Neuronal stem cell (in vitro differentiated cells): ENCODE data around the gene CYP2A6.
"Not testable (repeated sequence)": the region's sequence is repeated elsewhere in the genome, so short reads cannot be mapped to it uniquely, and the experiment has no call there.

ENCODE experiments used
- DNase-seq: peaks from one replicate; pipeline ENCODE4 v3.0.0-alpha.2; 2013; ENCODE audit warnings: low spot score
- H2AFZ ChIP-seq: one replicate; pipeline ENCODE4 v1.6.1; 2013; ENCODE audit warnings: mild to moderate bottlenecking, low read length, inconsistent platforms
- H2AK5ac ChIP-seq: 2 replicates; pipeline ENCODE4 v1.6.1; 2013; ENCODE audit warnings: low read depth, mild to moderate bottlenecking, inconsistent platforms, low read length, moderate library complexity, mixed read lengths
- H2BK120ac ChIP-seq: 2 replicates; pipeline ENCODE4 v1.6.1; 2013; ENCODE audit warnings: low read depth, mild to moderate bottlenecking, inconsistent platforms, low read length, moderate library complexity, mixed read lengths
- H2BK12ac ChIP-seq: one replicate; pipeline ENCODE4 v1.6.1; 2013; ENCODE audit warnings: low read length, inconsistent platforms
- H2BK15ac ChIP-seq: 2 replicates; pipeline ENCODE4 v1.6.1; 2013; ENCODE audit warnings: mild to moderate bottlenecking, low read length, inconsistent platforms, mixed read lengths
- H2BK5ac ChIP-seq: one replicate; pipeline ENCODE4 v1.6.1; 2013; ENCODE audit warnings: inconsistent platforms, mild to moderate bottlenecking, low read length, moderate library complexity
- H3K14ac ChIP-seq: one replicate; pipeline ENCODE4 v1.6.1; 2013; ENCODE audit warnings: low read length, inconsistent platforms
- H3K18ac ChIP-seq: 2 replicates; pipeline ENCODE4 v1.6.1; 2013; ENCODE audit warnings: low read length, inconsistent platforms
- H3K23ac ChIP-seq: 2 replicates; pipeline ENCODE4 v1.6.1; 2013; ENCODE audit warnings: low read depth, mild to moderate bottlenecking, mixed read lengths, low read length, inconsistent platforms; ENCODE audit not compliant: poor library complexity
- H3K27ac ChIP-seq: replicated peaks from 3 replicates; pipeline ENCODE4 v1.5.1; 2013; ENCODE audit warnings: low read length, inconsistent platforms
- H3K27me3 ChIP-seq, 3 experiments: 2 replicates each; pipeline ENCODE4 v1.6.1; 2013; ENCODE audit warnings: low read length in 3 of 3, mild to moderate bottlenecking in 2 of 3, inconsistent platforms in 1 of 3, low read depth in 1 of 3, mixed read lengths in 1 of 3, moderate library complexity in 1 of 3; ENCODE audit not compliant: control insufficient read depth in 3 of 3, insufficient read depth in 3 of 3
- H3K36me3 ChIP-seq, 2 donors: replicated peaks in 1 of 2; 2 replicates each; pipeline ENCODE4 v1.6.1; 2013; ENCODE audit warnings: low read length in 2 of 2; ENCODE audit not compliant: control insufficient read depth in 2 of 2, insufficient read depth in 2 of 2
- H3K4ac ChIP-seq: 2 replicates; pipeline ENCODE4 v1.6.1; 2013; ENCODE audit warnings: inconsistent platforms, mild to moderate bottlenecking, low read length, moderate library complexity
- H3K4me1 ChIP-seq, 2 donors: 1 replicate in 1 of 2; 2 replicates in 1 of 2; pipeline ENCODE4 v1.6.1; 2013; ENCODE audit warnings: low read length in 2 of 2, low read depth in 1 of 2; ENCODE audit not compliant: control insufficient read depth in 2 of 2, insufficient read depth in 1 of 2
- H3K4me2 ChIP-seq: one replicate; pipeline ENCODE4 v1.6.1; 2013; ENCODE audit warnings: mild to moderate bottlenecking, low read length, inconsistent platforms; ENCODE audit not compliant: insufficient read depth, poor library complexity, severe bottlenecking
- H3K4me3 ChIP-seq, 2 donors: 2 replicates each; pipeline ENCODE4 v1.5.1; 2013; ENCODE audit warnings: low read length in 2 of 2, mild to moderate bottlenecking in 2 of 2, inconsistent platforms in 1 of 2, moderate library complexity in 1 of 2
- H3K79me1 ChIP-seq: one replicate; pipeline ENCODE4 v1.6.1; 2013; ENCODE audit warnings: low read depth, mild to moderate bottlenecking, inconsistent platforms, low read length, moderate library complexity
- H3K9ac ChIP-seq: one replicate; pipeline ENCODE4 v1.6.1; 2013; ENCODE audit warnings: mild to moderate bottlenecking, low read depth, low read length, inconsistent platforms; ENCODE audit not compliant: poor library complexity
- H3K9me3 ChIP-seq, 2 donors: replicated peaks in 1 of 2; 2 replicates each; pipeline versions ENCODE3 to v1.6.1; 2013; ENCODE audit warnings: low read length in 2 of 2, mild to moderate bottlenecking in 2 of 2, inconsistent platforms in 1 of 2, low read depth in 1 of 2, mixed read lengths in 1 of 2, moderate library complexity in 1 of 2; ENCODE audit not compliant: control insufficient read depth in 2 of 2, insufficient read depth in 1 of 2
- H4K8ac ChIP-seq: one replicate; pipeline ENCODE4 v1.6.1; 2013; ENCODE audit warnings: low read depth, mild to moderate bottlenecking, inconsistent platforms, low read length, moderate library complexity
- H4K91ac ChIP-seq: one replicate; pipeline ENCODE4 v1.6.1; 2013; ENCODE audit warnings: low read length, low read depth, mild to moderate bottlenecking, inconsistent platforms; ENCODE audit not compliant: poor library complexity
- WGBS, 2 donors: extraction: QIAGEN DNeasy Blood & Tissue Kit; methylation state at CpG; one replicate each; pipeline ENCODE4 v1.1.7; 2013; ENCODE audit warnings: missing lambda C conversion rate in 2 of 2, mixed read lengths in 1 of 2; ENCODE audit not compliant: insufficient read length in 2 of 2, insufficient replicate concordance in 1 of 2; ENCODE audit errors: extremely low coverage in 2 of 2; 5-methylcytosine and 5-hydroxymethylcytosine counted together

The CYP2A6 gene

DNA sequence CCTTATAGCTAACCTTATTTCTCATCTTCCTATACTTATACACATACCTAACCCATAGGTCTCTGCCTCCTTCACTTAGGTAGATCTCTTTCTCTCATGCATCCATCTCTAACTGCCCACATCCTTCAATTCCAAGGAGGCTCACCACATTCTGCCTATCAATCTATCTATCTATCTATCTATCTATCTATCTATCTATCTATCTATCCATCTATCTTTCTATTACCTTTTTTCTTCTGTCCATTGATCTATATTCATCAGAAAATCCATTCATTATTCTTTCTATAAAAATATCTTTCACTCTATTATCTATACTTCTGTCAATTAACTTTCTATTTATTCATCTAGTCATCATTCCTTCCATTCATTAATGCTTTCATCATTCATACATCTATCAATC is 42.9 kb upstream of the CYP2A6 start:
- Histone ChIP-seq H2BK120ac (no peak overlapping the region), H3K36me3 (no peaks in the 10 kb centered on the region), H2BK5ac (no peak overlapping the region), H3K27ac (no peak overlapping the region), H2AFZ (no peak overlapping the region), H3K4ac (no peak overlapping the region), H3K27me3 (peaks cover 0 to 4% (median 0%) of the 10 kb centered on the region in 3 experiments), H3K9me3 (no peaks in the 10 kb centered on the region), H2AK5ac (no peak overlapping the region), H3K23ac (no peak overlapping the region), H2BK12ac (no peak overlapping the region), H3K9ac (no peak overlapping the region), H3K18ac (no peak overlapping the region), H4K8ac (no peak overlapping the region), H3K14ac (no peak overlapping the region), H3K4me3 (no peak overlapping the region), H4K91ac (no peak overlapping the region), H3K79me1 (peaks cover 1% of the 10 kb centered on the region), H2BK15ac (no peak overlapping the region), H3K4me2 (no peak overlapping the region), H3K4me1 (no peaks in the 10 kb centered on the region)
- DNase-seq = no peak

DNA sequence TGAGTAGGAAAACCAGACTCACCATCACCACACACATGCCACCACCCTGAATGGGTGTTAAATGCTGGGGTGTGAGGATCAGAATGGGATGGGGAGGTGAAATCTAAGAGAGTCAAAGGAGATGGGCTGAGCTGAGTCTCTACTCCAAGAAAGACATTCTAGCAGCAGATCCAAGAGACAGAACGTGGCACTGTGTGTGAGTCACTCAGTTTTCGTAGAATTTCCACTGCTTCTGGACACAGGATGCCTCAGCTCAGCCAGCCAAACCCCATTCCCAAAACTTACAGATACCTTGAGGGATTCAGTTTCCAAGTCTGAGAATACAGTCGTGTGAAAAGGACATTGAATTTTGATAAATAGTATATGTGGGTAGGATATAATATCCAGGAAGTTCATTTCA is 39.1 kb upstream of the CYP2A6 start:
- no peak overlapping the region for H2BK12ac ChIP-seq
- H2BK15ac ChIP-seq = no peak overlapping the region
- no peak overlapping the region for H2BK5ac ChIP-seq
- H3K4me3 ChIP-seq = no peak overlapping the region
- no peaks in the 10 kb centered on the region for H3K36me3 ChIP-seq
- no peak overlapping the region for H2BK120ac ChIP-seq
- no peak overlapping the region for H2AFZ ChIP-seq
- H3K14ac ChIP-seq = no peak overlapping the region
- peaks cover 1% of the 10 kb centered on the region for H3K79me1 ChIP-seq
- H3K4ac ChIP-seq = no peak overlapping the region
- H3K18ac ChIP-seq = no peak overlapping the region
- no peak overlapping the region for H2AK5ac ChIP-seq
- H3K4me2 ChIP-seq = no peak overlapping the region
- no peak overlapping the region for H4K91ac ChIP-seq
- H3K27me3 ChIP-seq = no peaks in the 10 kb centered on the region
- DNase-seq = no peak
- H4K8ac ChIP-seq = no peak overlapping the region
- no peak overlapping the region for H3K23ac ChIP-seq
- no peak overlapping the region for H3K9ac ChIP-seq
- H3K4me1 ChIP-seq = no peaks in the 10 kb centered on the region
- no peaks in the 10 kb centered on the region for H3K9me3 ChIP-seq
- WGBS, 2 donors = no CpG with 5 or more reads among the region's 3 CpGs
- H3K27ac ChIP-seq = no peak overlapping the region

DNA sequence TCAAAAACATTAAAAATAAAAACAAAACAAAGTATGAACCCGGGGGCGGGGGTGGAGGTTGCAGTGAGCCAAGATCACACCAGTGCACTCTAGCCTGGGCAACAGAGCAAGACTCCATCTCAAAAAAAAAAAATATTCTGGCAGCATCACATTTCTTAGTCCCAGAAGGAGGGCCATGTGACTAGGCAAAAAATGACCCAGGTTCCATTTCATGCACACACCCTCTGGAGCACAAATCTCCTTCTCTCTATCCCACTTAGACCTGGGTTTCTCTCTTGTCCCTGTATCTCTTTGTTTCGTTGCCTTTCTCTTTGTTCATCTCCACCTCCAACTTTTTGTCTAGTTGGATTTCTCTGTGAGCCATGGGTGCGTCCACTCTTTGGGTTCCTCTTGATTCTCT is 37.9 kb upstream of the CYP2A6 start:
- no peak overlapping the region for H3K9ac ChIP-seq
- H2AFZ ChIP-seq = no peak overlapping the region
- H3K4ac ChIP-seq = no peak overlapping the region
- H2BK12ac ChIP-seq = no peak overlapping the region
- H3K27me3 ChIP-seq = no peaks in the 10 kb centered on the region
- H3K4me1 ChIP-seq = no peaks in the 10 kb centered on the region
- H3K27ac ChIP-seq = no peak overlapping the region
- no peak overlapping the region for H2BK15ac ChIP-seq
- no peaks in the 10 kb centered on the region for H3K36me3 ChIP-seq
- H3K23ac ChIP-seq = no peak overlapping the region
- no peak overlapping the region for H3K18ac ChIP-seq
- DNase-seq = no peak
- H2BK5ac ChIP-seq = no peak overlapping the region
- no peak overlapping the region for H3K14ac ChIP-seq
- no peak overlapping the region for H4K91ac ChIP-seq
- no peak overlapping the region for H4K8ac ChIP-seq
- WGBS, 2 donors = no CpG with 5 or more reads among the region's 4 CpGs
- H3K79me1 ChIP-seq = peaks cover 1% of the 10 kb centered on the region
- H2AK5ac ChIP-seq = no peak overlapping the region
- H2BK120ac ChIP-seq = no peak overlapping the region
- no peak overlapping the region for H3K4me2 ChIP-seq
- no peak overlapping the region for H3K4me3 ChIP-seq
- H3K9me3 ChIP-seq = no peaks in the 10 kb centered on the region

DNA sequence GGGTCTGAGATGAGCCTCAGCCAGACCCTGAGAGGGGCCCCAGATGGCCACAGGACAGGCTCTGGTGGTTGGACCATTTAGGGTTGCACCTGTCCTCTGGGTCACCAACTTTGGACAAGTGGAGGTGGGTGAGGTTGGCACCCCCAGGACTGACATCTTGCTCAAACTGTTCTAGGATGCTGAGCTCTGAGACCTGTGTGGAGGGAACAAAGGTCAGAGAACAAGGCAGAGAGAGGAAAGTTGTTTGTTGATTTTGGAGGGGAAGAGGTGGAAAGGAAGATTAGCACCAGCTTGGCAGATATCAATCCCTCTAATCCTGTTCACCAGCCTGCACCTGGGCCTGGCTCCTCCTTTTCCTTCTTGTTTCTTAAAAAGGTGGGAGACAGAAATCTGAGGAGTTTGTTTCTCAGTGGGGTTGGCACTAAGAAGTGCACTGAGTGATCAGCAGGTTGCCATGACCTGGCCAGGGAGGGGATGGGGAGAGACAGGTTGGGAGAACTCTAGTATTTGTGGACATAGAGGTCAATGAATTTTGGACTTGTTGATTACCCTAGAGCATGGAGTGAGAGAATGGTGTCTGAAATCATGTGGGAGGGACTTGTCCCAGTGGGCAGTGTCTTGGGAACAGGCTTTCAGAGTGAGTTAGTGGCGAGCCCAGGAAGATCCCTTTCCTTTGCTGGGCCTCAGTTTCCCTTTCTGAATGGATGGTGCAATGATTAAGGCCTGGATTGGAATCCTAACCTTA is 34.1 kb upstream of the CYP2A6 start:
- not testable (repeated sequence) for H3K27me3 ChIP-seq, H3K36me3 ChIP-seq, H2AK5ac ChIP-seq, H3K4me1 ChIP-seq, H3K27ac ChIP-seq, H3K4me3 ChIP-seq, H2BK120ac ChIP-seq, H3K79me1 ChIP-seq, DNase-seq, H2BK15ac ChIP-seq, H3K23ac ChIP-seq, H3K9me3 ChIP-seq, H2BK5ac ChIP-seq, H4K91ac ChIP-seq, H3K4ac ChIP-seq, H3K14ac ChIP-seq, H2AFZ ChIP-seq, H4K8ac ChIP-seq, H3K9ac ChIP-seq, H3K18ac ChIP-seq, H2BK12ac ChIP-seq, H3K4me2 ChIP-seq
- WGBS, 2 donors = no CpG with 5 or more reads among the region's 1 CpG
